ENCODE measurements around the gene NFS1.
A peak's percentile ranks its signal among the peaks of the same experiment; 100 is the strongest.

Gene NFS1

DNA sequence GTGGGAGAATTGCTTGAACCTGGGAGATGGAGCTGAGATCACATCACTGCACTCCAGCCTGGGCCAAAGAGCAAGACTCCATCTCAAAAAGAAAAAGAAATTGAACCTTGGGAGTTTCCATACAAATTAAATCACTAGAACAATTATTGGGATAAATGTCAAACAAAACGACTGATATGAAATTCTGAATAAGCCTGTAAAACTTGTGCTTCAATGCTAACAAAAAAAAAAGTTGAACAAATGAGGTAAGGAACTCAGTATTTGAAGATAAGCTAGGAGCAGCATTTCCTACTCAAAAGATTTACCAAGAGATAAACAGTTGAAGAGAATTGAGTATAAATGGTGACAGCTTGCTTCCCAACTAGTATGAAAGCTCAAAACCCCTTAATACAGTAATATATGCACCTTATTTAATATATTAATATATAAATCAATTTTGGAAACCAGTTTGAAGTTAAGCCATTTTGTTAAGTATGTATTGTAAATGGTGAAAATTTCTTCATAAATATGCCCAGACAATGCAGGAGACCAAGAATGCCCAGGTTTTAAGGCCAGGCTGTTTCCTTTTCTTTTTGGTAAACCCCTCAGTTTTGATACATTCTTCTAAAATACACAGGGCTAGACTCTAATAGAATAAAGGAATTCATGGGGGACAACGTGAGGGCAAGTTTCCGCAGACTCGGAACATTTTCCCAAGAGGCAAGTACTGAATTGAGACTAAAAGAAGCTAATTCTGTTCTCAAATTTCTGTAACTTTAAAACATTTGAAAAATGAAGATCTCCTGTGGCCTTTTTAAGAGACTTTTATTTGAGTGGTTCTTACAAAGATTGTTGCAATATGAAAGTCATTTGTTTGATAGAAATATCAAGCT is 3.9 kb upstream of the NFS1 start:
- H4K20me1 ChIP-seq (ENCODE audit: insufficient read depth): no peaks in the 10 kb centered on the region
- H3K27me3 ChIP-seq (ENCODE audit: insufficient read depth, low read depth): no peaks in the 10 kb centered on the region
- peaks cover 40% of the 10 kb centered on the region; the same call in 1 of the 2 replicates for H3K36me3 ChIP-seq (ENCODE audit: insufficient read depth)
- TF ChIP-seq, protein P1, sequence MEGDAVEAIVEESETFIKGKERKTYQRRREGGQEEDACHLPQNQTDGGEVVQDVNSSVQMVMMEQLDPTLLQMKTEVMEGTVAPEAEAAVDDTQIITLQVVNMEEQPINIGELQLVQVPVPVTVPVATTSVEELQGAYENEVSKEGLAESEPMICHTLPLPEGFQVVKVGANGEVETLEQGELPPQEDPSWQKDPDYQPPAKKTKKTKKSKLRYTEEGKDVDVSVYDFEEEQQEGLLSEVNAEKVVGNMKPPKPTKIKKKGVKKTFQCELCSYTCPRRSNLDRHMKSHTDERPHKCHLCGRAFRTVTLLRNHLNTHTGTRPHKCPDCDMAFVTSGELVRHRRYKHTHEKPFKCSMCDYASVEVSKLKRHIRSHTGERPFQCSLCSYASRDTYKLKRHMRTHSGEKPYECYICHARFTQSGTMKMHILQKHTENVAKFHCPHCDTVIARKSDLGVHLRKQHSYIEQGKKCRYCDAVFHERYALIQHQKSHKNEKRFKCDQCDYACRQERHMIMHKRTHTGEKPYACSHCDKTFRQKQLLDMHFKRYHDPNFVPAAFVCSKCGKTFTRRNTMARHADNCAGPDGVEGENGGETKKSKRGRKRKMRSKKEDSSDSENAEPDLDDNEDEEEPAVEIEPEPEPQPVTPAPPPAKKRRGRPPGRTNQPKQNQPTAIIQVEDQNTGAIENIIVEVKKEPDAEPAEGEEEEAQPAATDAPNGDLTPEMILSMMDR (conservative IDR thresholded peaks at IDR 0.05; ENCODE audit: low read depth, low read length): no peak
- peak overlapping the region; percentile 5; the same call in 1 of the 2 replicates for H3K27ac ChIP-seq
- no peak overlapping the region for H2AFZ ChIP-seq (ENCODE audit: low read depth)
- no peak overlapping the region for H3K4me2 ChIP-seq
- H3K4me3 ChIP-seq (IDR thresholded peaks at IDR 0.05; ENCODE audit: insufficient read depth, low read depth, low read length): no peak overlapping the region
- no peak overlapping the region for H3K9ac ChIP-seq
- H3K79me2 ChIP-seq (ENCODE audit: insufficient read depth, low read depth): peaks cover 39% of the 10 kb centered on the region; the same call in 1 of the 2 replicates
- peaks cover 42% of the 10 kb centered on the region for H3K4me1 ChIP-seq (ENCODE audit: low read depth, poor library complexity, severe bottlenecking)

DNA sequence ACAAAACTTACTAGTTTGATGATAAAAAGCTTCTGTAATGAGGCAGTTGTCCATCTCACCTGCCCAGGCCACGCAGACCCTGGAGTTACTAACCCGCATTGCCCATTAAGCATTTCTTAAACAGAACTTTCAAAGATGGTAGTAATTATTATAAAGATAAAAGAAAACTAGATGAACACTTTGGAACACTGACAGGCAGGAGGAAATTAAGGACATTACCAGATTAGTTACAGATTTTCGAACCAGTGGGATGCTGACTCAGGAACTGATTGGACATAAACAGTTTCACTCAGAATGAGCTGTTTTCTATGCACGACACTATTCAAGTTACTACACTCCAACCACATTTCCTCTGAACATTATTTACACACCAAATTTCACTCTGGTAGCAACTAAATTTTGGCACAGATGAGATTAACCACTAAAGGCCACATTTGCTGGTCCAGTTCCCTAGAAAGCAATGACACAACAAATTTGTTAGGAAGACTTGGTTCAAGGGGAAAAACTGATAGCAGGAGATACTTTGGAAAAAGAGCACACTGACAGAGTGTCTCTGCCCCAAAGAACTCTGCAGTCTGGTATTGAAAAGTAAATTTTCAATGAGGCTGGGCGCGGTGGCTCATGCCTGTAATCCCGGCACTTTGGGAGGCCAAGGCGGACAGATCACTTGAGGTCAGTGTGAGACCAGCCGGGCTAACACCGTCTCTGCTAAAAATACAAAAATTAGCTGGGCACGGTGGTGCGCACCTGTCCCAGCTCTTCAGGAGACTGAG is 3.1 kb upstream of the NFS1 start:
- Histone ChIP-seq H3K4me3 (IDR thresholded peaks at IDR 0.05; ENCODE audit: insufficient read depth, low read depth, low read length) (no peak overlapping the region), H3K27ac (peak overlapping the region; percentile 27; the same call in 1 of the 2 replicates), H3K9ac (no peak overlapping the region), H3K4me2 (no peak overlapping the region), H3K36me3 (ENCODE audit: insufficient read depth) (peaks cover 33% of the 10 kb centered on the region; the same call in 1 of the 2 replicates), H3K27me3 (ENCODE audit: insufficient read depth, low read depth) (no peaks in the 10 kb centered on the region), H2AFZ (ENCODE audit: low read depth) (no peak overlapping the region), H3K4me1 (ENCODE audit: low read depth, poor library complexity, severe bottlenecking) (peaks cover 49% of the 10 kb centered on the region), H3K79me2 (ENCODE audit: insufficient read depth, low read depth) (peaks cover 32% of the 10 kb centered on the region; the same call in 1 of the 2 replicates), H4K20me1 (ENCODE audit: insufficient read depth) (no peaks in the 10 kb centered on the region)
- TF ChIP-seq, protein P1 (conservative IDR thresholded peaks at IDR 0.05; ENCODE audit: low read depth, low read length): no peak

GRCh38 chr20:35700625-35701148 is 1.5 kb upstream of the NFS1 start:
- H3K27me3 ChIP-seq (ENCODE audit: insufficient read depth, low read depth): no peaks in the 10 kb centered on the region
- H3K9ac ChIP-seq: peak overlapping the region; percentile 83; the same call in 1 of the 2 replicates
- no peak overlapping the region for H2AFZ ChIP-seq (ENCODE audit: low read depth)
- H4K20me1 ChIP-seq (ENCODE audit: insufficient read depth): no peaks in the 10 kb centered on the region
- H3K4me2 ChIP-seq: peak overlapping the region; percentile 50
- H3K79me2 ChIP-seq (ENCODE audit: insufficient read depth, low read depth): peaks cover 29% of the 10 kb centered on the region; the same call in 1 of the 2 replicates
- H3K4me1 ChIP-seq (ENCODE audit: low read depth, poor library complexity, severe bottlenecking): peaks cover 53% of the 10 kb centered on the region
- peak overlapping the region; percentile 71; the same call in 1 of the 2 replicates for H3K27ac ChIP-seq
- TF ChIP-seq, protein P1 (conservative IDR thresholded peaks at IDR 0.05; ENCODE audit: low read depth, low read length): no peak
- peaks cover 20% of the 10 kb centered on the region; the same call in 1 of the 2 replicates for H3K36me3 ChIP-seq (ENCODE audit: insufficient read depth)
- no peak overlapping the region for H3K4me3 ChIP-seq (IDR thresholded peaks at IDR 0.05; ENCODE audit: insufficient read depth, low read depth, low read length)

DNA sequence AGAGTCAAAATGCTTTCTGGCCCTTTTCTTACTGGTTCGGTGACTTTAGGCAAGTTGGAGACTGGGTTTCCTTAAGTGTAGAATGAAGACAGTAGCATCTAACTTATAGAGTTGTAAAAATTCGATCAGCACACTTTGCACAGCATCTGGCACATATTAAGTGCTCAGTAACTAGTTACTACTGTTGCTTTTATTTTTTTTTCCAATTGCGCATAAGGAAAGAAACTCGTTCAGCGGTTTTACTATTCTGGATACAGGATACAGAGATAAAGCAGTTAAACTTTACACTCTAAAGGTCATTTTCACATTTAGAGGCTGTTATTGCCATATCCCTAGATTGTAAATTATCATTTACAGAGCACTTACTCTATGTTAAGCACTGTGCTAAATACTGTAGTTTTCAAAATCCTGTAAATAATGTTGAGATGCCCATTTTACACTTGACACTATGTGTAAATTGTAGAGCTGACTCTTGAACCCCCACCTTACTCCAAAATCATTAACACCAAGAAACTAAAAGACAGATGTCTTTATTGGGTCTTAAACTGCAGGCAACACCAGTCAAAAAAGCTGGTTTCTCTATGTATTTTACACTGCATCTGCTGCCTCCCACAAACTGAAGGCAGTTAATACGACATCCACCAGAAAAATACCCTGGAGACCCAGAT is 939 bp upstream of the NFS1 start:
- Histone ChIP-seq H3K36me3 (ENCODE audit: insufficient read depth) (peaks cover 16% of the 10 kb centered on the region; the same call in 1 of the 2 replicates), H3K9ac (peak overlapping the region; percentile 83; the same call in 1 of the 2 replicates), H3K79me2 (ENCODE audit: insufficient read depth, low read depth) (peaks cover 29% of the 10 kb centered on the region; the same call in 1 of the 2 replicates), H4K20me1 (ENCODE audit: insufficient read depth) (no peaks in the 10 kb centered on the region), H3K4me2 (peak overlapping the region; percentile 50), H2AFZ (ENCODE audit: low read depth) (peak overlapping the region; percentile 89), H3K4me3 (IDR thresholded peaks at IDR 0.05; ENCODE audit: insufficient read depth, low read depth, low read length) (no peak overlapping the region), H3K27ac (peak overlapping the region; percentile 71), H3K27me3 (ENCODE audit: insufficient read depth, low read depth) (no peaks in the 10 kb centered on the region), H3K4me1 (ENCODE audit: low read depth, poor library complexity, severe bottlenecking) (peaks cover 52% of the 10 kb centered on the region)
- TF ChIP-seq, protein P1 (conservative IDR thresholded peaks at IDR 0.05; ENCODE audit: low read depth, low read length): no peak

All from KMS-11 (cell line).